Mammary epithelial cell (primary cell): Measurements from ENCODE around the gene SMIM31.

Experiments used
- EZH2 ChIP-seq: IDR thresholded peaks from 2 replicates; pipeline ENCODE4 v1.6.1; 2012; ENCODE audit warnings: low read length, inconsistent platforms, borderline replicate concordance
- TF ChIP-seq, protein P1 (sequence below), 2 donors: IDR thresholded peaks in 1 of 2; conservative IDR thresholded peaks in 1 of 2; 2 replicates each; pipeline ENCODE4 v1.5.1; 2011 to 2012; ENCODE audit warnings: inconsistent platforms in 2 of 2, low read length in 2 of 2, mild to moderate bottlenecking in 2 of 2, control low read depth in 1 of 2, low read depth in 1 of 2; ENCODE audit not compliant: insufficient read depth in 1 of 2; ENCODE audit errors: extremely low read depth in 1 of 2

- TF ChIP-seq, protein P1, sequence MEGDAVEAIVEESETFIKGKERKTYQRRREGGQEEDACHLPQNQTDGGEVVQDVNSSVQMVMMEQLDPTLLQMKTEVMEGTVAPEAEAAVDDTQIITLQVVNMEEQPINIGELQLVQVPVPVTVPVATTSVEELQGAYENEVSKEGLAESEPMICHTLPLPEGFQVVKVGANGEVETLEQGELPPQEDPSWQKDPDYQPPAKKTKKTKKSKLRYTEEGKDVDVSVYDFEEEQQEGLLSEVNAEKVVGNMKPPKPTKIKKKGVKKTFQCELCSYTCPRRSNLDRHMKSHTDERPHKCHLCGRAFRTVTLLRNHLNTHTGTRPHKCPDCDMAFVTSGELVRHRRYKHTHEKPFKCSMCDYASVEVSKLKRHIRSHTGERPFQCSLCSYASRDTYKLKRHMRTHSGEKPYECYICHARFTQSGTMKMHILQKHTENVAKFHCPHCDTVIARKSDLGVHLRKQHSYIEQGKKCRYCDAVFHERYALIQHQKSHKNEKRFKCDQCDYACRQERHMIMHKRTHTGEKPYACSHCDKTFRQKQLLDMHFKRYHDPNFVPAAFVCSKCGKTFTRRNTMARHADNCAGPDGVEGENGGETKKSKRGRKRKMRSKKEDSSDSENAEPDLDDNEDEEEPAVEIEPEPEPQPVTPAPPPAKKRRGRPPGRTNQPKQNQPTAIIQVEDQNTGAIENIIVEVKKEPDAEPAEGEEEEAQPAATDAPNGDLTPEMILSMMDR (conservative IDR thresholded peaks at IDR 0.05 in 1 of 2, IDR thresholded peaks at IDR 0.05 in 1 of 2; ENCODE audit: extremely low read depth in 1 of 2, insufficient read depth in 1 of 2, low read depth in 1 of 2, low read length in 2 of 2) = no peak
- no peak for TF ChIP-seq EZH2
Measured at GRCh38 chr4:164765833-164766232, 11.9 kb downstream of the SMIM31 start.
